Ishikawa (cell line): ENCODE measurements around the gene IMMP2L.

Experiments
- CEBPB ChIP-seq: IDR thresholded peaks from 2 replicates; pipeline ENCODE4 v1.6.1; 2012
- CREB1 ChIP-seq: IDR thresholded peaks from 2 replicates; pipeline ENCODE4 v1.6.1; 2012; ENCODE audit warnings: low read depth
- FOXM1 ChIP-seq: IDR thresholded peaks from 2 replicates; pipeline ENCODE4 v1.6.1; 2012; ENCODE audit warnings: low read depth, borderline replicate concordance
- MAX ChIP-seq: IDR thresholded peaks from 2 replicates; pipeline ENCODE4 v1.6.1; 2012
- NFIC ChIP-seq: IDR thresholded peaks from 2 replicates; pipeline ENCODE4 v1.6.1; 2012
- RAD21 ChIP-seq: IDR thresholded peaks from 2 replicates; pipeline ENCODE4 v1.6.1; 2012; ENCODE audit warnings: low read depth
- TAF1 ChIP-seq: IDR thresholded peaks from 2 replicates; pipeline ENCODE4 v1.6.1; 2012; ENCODE audit warnings: low read depth, mild to moderate bottlenecking
- TCF12 ChIP-seq: IDR thresholded peaks from 2 replicates; pipeline ENCODE4 v1.6.1; 2012; ENCODE audit warnings: low read depth
- YY1 ChIP-seq: IDR thresholded peaks from 2 replicates; pipeline ENCODE4 v1.6.1; 2012; ENCODE audit warnings: low read depth
- ZBTB7A ChIP-seq: IDR thresholded peaks from 2 replicates; pipeline ENCODE4 v1.6.1; 2012; ENCODE audit warnings: low read depth
- TF ChIP-seq, protein P1 (sequence below): IDR thresholded peaks from 2 replicates; pipeline ENCODE4 v1.6.1; 2012; ENCODE audit warnings: low read depth, mild to moderate bottlenecking

DNA sequence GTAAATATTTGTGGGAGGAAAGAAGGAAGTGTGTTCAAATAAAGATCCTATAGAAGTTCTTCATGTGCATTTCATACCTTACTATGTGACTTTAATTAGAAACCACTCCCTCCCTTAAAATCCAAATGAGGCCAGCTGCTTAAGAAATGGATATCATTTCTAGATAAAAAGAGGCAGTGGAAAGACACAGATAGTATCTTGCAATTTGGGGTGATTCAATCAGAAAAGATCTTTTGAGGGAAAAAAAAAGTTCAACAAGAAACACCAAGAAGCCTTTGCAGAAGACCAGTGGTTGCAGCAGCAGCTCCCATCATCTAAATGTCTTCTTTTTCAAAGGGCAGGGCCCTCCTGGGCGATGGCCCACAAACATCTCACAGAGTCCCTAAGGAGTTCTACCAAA is 271.3 kb downstream of the IMMP2L start:
- TF ChIP-seq CEBPB (no peak), ZBTB7A (no peak), TAF1 (no peak), CREB1 (no peak), TCF12 (no peak), FOXM1 (no peak), YY1 (no peak), NFIC (no peak), RAD21 (no peak), MAX (no peak)
- TF ChIP-seq, protein P1, sequence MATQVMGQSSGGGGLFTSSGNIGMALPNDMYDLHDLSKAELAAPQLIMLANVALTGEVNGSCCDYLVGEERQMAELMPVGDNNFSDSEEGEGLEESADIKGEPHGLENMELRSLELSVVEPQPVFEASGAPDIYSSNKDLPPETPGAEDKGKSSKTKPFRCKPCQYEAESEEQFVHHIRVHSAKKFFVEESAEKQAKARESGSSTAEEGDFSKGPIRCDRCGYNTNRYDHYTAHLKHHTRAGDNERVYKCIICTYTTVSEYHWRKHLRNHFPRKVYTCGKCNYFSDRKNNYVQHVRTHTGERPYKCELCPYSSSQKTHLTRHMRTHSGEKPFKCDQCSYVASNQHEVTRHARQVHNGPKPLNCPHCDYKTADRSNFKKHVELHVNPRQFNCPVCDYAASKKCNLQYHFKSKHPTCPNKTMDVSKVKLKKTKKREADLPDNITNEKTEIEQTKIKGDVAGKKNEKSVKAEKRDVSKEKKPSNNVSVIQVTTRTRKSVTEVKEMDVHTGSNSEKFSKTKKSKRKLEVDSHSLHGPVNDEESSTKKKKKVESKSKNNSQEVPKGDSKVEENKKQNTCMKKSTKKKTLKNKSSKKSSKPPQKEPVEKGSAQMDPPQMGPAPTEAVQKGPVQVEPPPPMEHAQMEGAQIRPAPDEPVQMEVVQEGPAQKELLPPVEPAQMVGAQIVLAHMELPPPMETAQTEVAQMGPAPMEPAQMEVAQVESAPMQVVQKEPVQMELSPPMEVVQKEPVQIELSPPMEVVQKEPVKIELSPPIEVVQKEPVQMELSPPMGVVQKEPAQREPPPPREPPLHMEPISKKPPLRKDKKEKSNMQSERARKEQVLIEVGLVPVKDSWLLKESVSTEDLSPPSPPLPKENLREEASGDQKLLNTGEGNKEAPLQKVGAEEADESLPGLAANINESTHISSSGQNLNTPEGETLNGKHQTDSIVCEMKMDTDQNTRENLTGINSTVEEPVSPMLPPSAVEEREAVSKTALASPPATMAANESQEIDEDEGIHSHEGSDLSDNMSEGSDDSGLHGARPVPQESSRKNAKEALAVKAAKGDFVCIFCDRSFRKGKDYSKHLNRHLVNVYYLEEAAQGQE: no peak
